Natural killer cell (primary cell): ENCODE measurements around the gene KLF17. TPM values are rescaled to one million over a fixed set of nuclear protein-coding genes. Genes with fewer than 3 reads are reported as not detected.

ENCODE experiments used
- ATAC-seq, 3 donors: fragments of 150-1000 bp in 2 of 3; fragments of 200-7000 bp in 1 of 3; cut with Tn5 transposase; 1 replicate in 1 of 3; 2 replicates in 2 of 3; pipeline ENCODE4 v1.10.0; 2021; ENCODE audit warnings: mild to moderate bottlenecking in 2 of 3, moderate library complexity in 2 of 3
- DNase-seq, 2 donors: peaks; one replicate each; pipeline versions ENCODE4 v3.0.0 to v3.0.0-alpha.2; 2013 to 2021; ENCODE audit warnings: mixed read lengths in 1 of 2
- H3K27ac ChIP-seq: one replicate; pipeline ENCODE4 v1.5.1; 2013; ENCODE audit warnings: mild to moderate bottlenecking, low read length
- H3K27me3 ChIP-seq: one replicate; pipeline ENCODE4 v1.6.1; 2013; ENCODE audit warnings: low read length; ENCODE audit not compliant: control insufficient read depth, insufficient read depth
- H3K36me3 ChIP-seq: one replicate; pipeline ENCODE4 v1.6.1; 2013; ENCODE audit warnings: low read length; ENCODE audit not compliant: control insufficient read depth, insufficient read depth
- H3K4me1 ChIP-seq: one replicate; pipeline ENCODE4 v1.6.1; 2013; ENCODE audit warnings: low read length; ENCODE audit not compliant: control insufficient read depth, insufficient read depth
- H3K4me3 ChIP-seq: one replicate; pipeline ENCODE4 v1.5.1; 2013; ENCODE audit warnings: low read length
- H3K9me3 ChIP-seq: one replicate; pipeline ENCODE4 v1.6.1; 2013; ENCODE audit warnings: low read length; ENCODE audit not compliant: control insufficient read depth, insufficient read depth
- H3K27ac Mint-ChIP-seq, 2 donors: one replicate each; pipeline ENCODE4 v1.8.0; 2022; ENCODE audit warnings: mild to moderate bottlenecking in 2 of 2, mixed read lengths in 2 of 2, moderate library complexity in 1 of 2
- H3K27me3 Mint-ChIP-seq, 2 donors: one replicate each; pipeline ENCODE4 v1.8.0; 2022; ENCODE audit warnings: low read depth in 2 of 2, mixed read lengths in 2 of 2
- H3K36me3 Mint-ChIP-seq: one replicate; pipeline ENCODE4 v1.8.0; 2022; ENCODE audit warnings: mixed read lengths
- H3K4me1 Mint-ChIP-seq, 2 donors: one replicate each; pipeline ENCODE4 v1.8.0; 2022; ENCODE audit warnings: mixed read lengths in 2 of 2
- H3K4me3 Mint-ChIP-seq: one replicate; pipeline ENCODE4 v1.8.0; 2022; ENCODE audit warnings: mild to moderate bottlenecking, moderate library complexity, mixed read lengths
- H3K9me3 Mint-ChIP-seq, 2 donors: one replicate each; pipeline ENCODE4 v1.8.0; 2022; ENCODE audit warnings: mixed read lengths in 2 of 2
- WGBS: methylation state at CpG from one replicate; pipeline ENCODE4 v1.1.7; 2013; ENCODE audit warnings: missing lambda C conversion rate; ENCODE audit not compliant: insufficient coverage; 5-methylcytosine and 5-hydroxymethylcytosine counted together
- intact Hi-C: fragments of 100-400 bp; cut with micrococcal nuclease; formaldehyde crosslinking; loops from one replicate; pipeline ENCODE4 v1.14.2; 2022
- total RNA-seq, 4 donors: library from RNA; stranded (reverse); fragments of 120-200 nt in 1 of 4; gene quantifications; one replicate each; pipeline versions ENCODE4 v1.2.3 to v1.2.4, GENCODE V29; 2013 to 2022
- TF ChIP-seq, protein P1 (sequence below): fragments of 200-600 bp; IDR thresholded peaks from one replicate; pipeline ENCODE4 v1.8.0; 2022; ENCODE audit warnings: antibody characterized with exemption

KLF17 gene
- total RNA-seq, 3 donors from 2014 or later (not counting 1 experiment from before 2014, with no cell fraction given) = not detected

DNA sequence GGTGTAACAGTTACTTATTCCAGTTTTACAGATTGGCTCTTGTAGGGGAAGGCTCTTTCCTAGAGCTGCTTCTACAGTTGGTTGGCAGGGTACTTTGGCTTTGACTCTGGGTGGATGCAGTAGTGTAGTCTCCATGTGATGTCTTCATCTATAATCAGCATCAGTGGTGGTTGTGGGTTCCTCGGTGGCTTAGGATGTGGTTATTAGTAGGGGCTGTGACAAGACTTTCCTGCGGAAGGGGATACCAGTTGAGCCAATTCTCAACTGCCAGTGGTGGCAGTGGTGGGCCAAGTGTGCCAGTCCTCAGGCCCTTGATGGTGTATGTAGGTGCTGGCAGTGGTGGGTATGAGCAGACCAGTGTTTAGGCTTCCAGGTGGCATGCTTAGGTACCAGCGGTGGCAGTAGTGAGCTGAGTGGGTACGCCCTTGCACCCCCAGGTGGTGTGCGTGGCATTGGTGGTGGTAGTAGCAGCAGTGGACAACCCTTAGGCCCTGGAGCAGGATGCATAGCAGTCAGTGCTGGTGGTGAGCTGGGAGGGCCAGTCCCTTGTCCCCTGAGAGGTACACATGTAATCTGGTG is 50.0 kb downstream of the KLF17 start:
- H3K36me3 ChIP-seq = no peaks in the 10 kb centered on the region
- peaks cover 6 to 9% of the 10 kb centered on the region in 2 donors for H3K4me1 Mint-ChIP-seq
- H3K27ac ChIP-seq = no peak overlapping the region
- TF ChIP-seq, protein P1, sequence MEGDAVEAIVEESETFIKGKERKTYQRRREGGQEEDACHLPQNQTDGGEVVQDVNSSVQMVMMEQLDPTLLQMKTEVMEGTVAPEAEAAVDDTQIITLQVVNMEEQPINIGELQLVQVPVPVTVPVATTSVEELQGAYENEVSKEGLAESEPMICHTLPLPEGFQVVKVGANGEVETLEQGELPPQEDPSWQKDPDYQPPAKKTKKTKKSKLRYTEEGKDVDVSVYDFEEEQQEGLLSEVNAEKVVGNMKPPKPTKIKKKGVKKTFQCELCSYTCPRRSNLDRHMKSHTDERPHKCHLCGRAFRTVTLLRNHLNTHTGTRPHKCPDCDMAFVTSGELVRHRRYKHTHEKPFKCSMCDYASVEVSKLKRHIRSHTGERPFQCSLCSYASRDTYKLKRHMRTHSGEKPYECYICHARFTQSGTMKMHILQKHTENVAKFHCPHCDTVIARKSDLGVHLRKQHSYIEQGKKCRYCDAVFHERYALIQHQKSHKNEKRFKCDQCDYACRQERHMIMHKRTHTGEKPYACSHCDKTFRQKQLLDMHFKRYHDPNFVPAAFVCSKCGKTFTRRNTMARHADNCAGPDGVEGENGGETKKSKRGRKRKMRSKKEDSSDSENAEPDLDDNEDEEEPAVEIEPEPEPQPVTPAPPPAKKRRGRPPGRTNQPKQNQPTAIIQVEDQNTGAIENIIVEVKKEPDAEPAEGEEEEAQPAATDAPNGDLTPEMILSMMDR = no peak
- H3K27ac Mint-ChIP-seq = no peak overlapping the region
- DNase-seq = no peak
- peaks cover 6% of the 10 kb centered on the region for H3K4me1 ChIP-seq
- peaks cover 11% of the 10 kb centered on the region for H3K36me3 Mint-ChIP-seq
- H3K9me3 Mint-ChIP-seq = peaks cover 0 to 7% of the 10 kb centered on the region in 2 donors
- H3K27me3 ChIP-seq = no peaks in the 10 kb centered on the region
- 72% methylated on average over 5 of the region's 5 CpGs for WGBS
- ATAC-seq = peak in 1 of 3 donors; percentile 21
- peaks cover 5% of the 10 kb centered on the region for H3K9me3 ChIP-seq
- intact Hi-C loops = no loop called here
- H3K4me3 Mint-ChIP-seq = no peak overlapping the region
- H3K27me3 Mint-ChIP-seq = peaks cover 20 to 25% of the 10 kb centered on the region in 2 donors
- H3K4me3 ChIP-seq = no peak overlapping the region

DNA sequence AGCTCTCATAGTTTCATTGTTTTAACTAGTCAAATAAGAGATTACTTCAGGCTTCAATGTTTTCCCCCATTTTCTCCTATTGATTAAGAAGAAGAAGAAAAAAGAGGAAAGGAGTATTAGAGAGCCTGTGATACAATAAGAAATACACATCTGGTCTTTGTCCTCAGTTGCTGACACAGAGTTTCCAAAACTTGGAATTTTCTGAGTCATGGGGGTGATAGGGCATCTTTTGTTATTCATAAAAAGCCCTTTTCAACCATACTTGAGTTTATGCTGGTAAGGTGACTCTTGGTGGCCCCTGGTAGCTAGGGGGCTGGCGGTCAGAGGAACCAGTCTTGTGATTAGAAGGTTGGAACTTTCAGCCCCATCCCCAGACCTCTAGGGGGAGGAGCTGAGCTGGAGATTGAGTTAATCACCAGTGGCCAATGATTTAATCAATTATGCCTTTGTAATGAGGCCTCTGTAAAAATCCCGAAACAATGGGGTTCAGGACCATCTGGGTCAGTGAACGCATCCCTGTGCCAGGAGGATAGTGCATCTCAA is 51.7 kb downstream of the KLF17 start:
- Mint-ChIP-seq H3K27me3 (peaks cover 14 to 33% of the 10 kb centered on the region in 2 donors), H3K9me3 (peaks cover 0 to 7% of the 10 kb centered on the region in 2 donors), H3K4me3 (no peak overlapping the region), H3K27ac (no peak overlapping the region), H3K36me3 (peaks cover 11% of the 10 kb centered on the region), H3K4me1 (peaks cover 6 to 9% of the 10 kb centered on the region in 2 donors)
- H3K9me3 ChIP-seq = peaks cover 5% of the 10 kb centered on the region
- no peak overlapping the region for H3K4me3 ChIP-seq
- intact Hi-C loops = no loop called here
- H3K27me3 ChIP-seq = no peaks in the 10 kb centered on the region
- DNase-seq = no peak
- WGBS = 74% methylated on average over 2 of the region's 3 CpGs
- ATAC-seq = no peak
- H3K36me3 ChIP-seq = no peaks in the 10 kb centered on the region
- TF ChIP-seq, protein P1 = no peak
- H3K27ac ChIP-seq = no peak overlapping the region
- H3K4me1 ChIP-seq = peaks cover 6% of the 10 kb centered on the region

- Mint-ChIP-seq H3K36me3 (no peaks in the 10 kb centered on the region), H3K27ac (no peak overlapping the region), H3K4me1 (no peaks in the 10 kb centered on the region), H3K27me3 (peaks cover 7 to 15% of the 10 kb centered on the region in 2 donors), H3K4me3 (no peak overlapping the region), H3K9me3 (no peaks in the 10 kb centered on the region)
- TF ChIP-seq, protein P1 = no peak
- Histone ChIP-seq H3K4me1 (no peaks in the 10 kb centered on the region), H3K27me3 (no peaks in the 10 kb centered on the region), H3K36me3 (no peaks in the 10 kb centered on the region), H3K9me3 (no peaks in the 10 kb centered on the region), H3K4me3 (no peak overlapping the region), H3K27ac (no peak overlapping the region)
- 92% methylated on average over 1 of the region's 1 CpG for WGBS
- DNase-seq (no peak), ATAC-seq (no peak)
- intact Hi-C loops = no loop called here
These were observed 56.0 kb downstream of the KLF17 start for GRCh38 chr1:44174630-44175029.

Other genes with a start within 250 kb of the KLF17 start
- gene ARTN, start 185.0 kb upstream of the KLF17 start, total RNA-seq = 1 to 10 TPM in 1 of 3 donors, not detected in 2; 1.4 TPM
- gene IPO13, start 171.9 kb upstream of the KLF17 start, total RNA-seq = 10 to 100 TPM; 18.1 to 22.7 (median 18.4) TPM
- gene DPH2, start 148.8 kb upstream of the KLF17 start, total RNA-seq = 10 to 100 TPM; 18.2 to 27.3 (median 18.8) TPM
- 100 to 1,000 TPM in 2 of 3 donors, 10 to 100 TPM in 1; 76.3 to 115 (median 113) TPM for gene ATP6V0B, start 143.9 kb upstream of the KLF17 start, total RNA-seq
- gene B4GALT2, start 139.6 kb upstream of the KLF17 start, total RNA-seq = 1 to 10 TPM; 1.5 to 5.5 (median 2.2) TPM
- gene CCDC24, start 127.2 kb upstream of the KLF17 start, total RNA-seq = 1 to 10 TPM; 3.8 to 5.2 (median 3.9) TPM
- gene SLC6A9, start 87.4 kb upstream of the KLF17 start, total RNA-seq = under 1 TPM in 2 of 3 donors, not detected in 1; 0.29 to 0.55 TPM
- gene KLF18, start 22.8 kb downstream of the KLF17 start, total RNA-seq = not detected
- gene DMAP1, start 94.7 kb downstream of the KLF17 start, total RNA-seq = 10 to 100 TPM; 61.1 to 73.3 (median 67.3) TPM
- gene ERI3, start 236.4 kb downstream of the KLF17 start, total RNA-seq = 10 to 100 TPM; 28.3 to 35.3 (median 30.4) TPM